HG03139 (cell line): Measurements from ENCODE around the gene SKIC2.
"Not testable (repeated sequence)": the region's sequence is repeated elsewhere in the genome, so short reads cannot be mapped to it uniquely, and the experiment has no call there.

Source experiments
- ATAC-seq: cut with Tn5 transposase; IDR thresholded peaks from one replicate; pipeline ENCODE4 v1.9.1; 2021; ENCODE audit not compliant: unreplicated experiment

SKIC2 gene

DNA sequence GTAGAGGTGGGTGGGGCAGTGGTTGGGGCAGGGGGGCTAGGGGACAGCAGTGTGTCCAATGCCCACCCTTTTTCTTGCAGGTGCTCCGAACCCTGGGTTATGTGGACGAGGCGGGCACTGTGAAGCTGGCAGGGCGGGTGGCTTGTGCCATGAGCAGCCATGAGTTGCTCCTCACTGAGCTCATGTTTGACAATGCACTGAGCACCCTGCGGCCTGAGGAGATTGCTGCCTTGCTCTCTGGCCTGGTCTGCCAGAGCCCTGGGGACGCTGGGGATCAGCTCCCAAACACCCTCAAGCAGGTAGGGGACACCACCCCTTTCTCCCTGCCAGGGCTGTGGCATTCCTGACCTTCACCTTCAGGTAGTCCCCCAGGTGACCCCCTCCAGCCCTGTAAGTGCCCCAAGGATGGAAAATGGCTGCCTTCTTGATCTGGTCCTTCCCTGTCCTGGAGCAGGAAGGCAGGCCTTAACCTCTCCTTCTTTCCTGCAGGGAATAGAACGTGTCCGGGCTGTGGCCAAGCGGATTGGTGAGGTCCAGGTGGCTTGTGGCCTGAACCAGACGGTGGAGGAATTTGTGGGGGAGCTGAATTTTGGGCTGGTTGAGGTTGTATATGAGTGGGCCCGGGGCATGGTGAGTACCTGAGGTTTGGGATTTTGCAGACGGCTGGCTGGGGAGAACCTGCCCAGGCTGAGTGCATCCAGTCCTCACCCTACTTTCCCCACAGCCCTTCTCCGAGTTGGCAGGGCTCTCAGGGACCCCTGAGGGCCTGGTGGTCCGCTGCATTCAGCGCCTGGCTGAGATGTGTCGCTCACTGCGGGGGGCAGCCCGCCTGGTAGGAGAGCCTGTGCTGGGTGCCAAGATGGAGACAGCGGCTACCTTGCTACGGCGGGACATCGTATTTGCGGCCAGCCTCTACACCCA is 10.1 kb downstream of the SKIC2 start:
- no peak for ATAC-seq

DNA sequence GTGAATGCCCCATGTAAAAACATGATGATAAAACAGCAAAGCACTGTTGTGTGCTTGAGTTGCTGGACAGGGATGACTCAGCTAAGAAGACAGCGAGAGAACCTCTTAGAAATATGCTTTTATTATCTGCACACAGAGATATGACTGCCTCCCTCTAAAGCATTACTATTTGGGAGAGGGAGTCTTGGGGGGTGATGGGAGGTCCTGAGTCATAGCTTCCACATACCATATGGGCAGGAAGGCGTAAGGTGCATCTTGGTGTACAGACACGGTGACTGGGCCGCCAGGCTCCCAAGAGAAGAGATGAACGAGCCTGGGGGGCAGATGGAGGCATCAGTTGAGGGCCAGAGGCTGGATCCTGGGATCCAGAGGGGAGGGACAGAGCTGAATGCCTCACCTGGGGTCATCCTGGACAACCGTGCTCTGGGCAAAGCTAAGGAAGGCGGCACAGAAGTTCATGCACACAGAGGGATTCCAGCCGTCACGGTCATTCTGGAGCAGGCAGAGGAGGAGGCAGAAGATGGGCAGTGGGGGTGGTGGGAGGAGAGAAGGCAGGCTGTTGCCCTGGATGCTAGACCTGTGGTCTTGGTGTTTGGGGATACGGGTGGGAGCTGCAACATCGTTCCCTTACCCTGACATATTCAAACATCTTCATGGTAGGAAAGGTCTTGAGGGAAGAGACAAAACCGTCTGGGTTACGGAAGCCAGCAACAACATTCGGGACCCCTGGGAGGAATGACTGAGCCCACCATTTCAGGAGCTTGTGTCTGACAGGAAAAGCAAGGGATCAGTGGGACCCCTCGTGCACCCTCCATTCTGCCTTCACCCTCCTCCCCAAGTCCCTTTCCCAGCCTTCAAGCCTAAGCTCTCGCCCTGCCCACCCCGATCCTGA is 11.0 kb downstream of the SKIC2 start:
- ATAC-seq, result no peak

GRCh38 chr6:31970604-31971271 is 11.8 kb downstream of the SKIC2 start:
- ATAC-seq, result no peak

DNA sequence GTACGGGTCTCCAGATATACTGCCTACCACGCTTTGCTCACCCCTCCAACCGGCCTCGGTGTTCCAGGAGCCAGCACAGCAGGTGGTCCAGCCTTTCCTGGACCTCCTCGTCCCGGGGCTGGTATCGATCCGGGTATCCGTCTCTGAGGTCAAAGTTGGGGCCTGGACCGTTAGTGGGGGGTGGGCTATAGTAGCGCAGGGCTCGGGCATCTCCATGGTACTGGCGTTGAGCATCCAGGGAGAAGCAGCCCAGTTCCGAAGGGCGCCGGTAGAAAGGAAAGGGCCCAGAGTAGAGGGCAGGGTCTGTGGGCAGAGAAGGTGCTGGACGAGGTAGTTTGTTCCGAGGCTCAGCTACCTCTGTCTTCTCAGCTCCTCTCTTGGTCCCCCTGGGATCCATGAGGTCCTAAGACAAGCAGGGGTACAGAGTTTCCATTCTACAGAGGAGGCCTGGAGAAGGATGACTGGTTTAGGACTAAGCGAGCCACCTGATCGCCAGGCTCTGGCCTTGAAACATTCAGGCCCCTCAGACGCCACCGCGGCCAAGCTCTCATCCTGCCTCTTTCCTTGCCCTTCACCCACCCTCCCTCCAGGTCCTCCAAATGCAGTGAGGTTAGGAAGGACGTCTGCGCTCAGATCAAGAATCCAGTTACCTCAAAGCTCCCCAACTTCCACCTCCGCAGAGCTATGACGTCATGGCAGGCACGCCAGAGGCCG is 12.5 kb downstream of the SKIC2 start:
- no peak for ATAC-seq

DNA sequence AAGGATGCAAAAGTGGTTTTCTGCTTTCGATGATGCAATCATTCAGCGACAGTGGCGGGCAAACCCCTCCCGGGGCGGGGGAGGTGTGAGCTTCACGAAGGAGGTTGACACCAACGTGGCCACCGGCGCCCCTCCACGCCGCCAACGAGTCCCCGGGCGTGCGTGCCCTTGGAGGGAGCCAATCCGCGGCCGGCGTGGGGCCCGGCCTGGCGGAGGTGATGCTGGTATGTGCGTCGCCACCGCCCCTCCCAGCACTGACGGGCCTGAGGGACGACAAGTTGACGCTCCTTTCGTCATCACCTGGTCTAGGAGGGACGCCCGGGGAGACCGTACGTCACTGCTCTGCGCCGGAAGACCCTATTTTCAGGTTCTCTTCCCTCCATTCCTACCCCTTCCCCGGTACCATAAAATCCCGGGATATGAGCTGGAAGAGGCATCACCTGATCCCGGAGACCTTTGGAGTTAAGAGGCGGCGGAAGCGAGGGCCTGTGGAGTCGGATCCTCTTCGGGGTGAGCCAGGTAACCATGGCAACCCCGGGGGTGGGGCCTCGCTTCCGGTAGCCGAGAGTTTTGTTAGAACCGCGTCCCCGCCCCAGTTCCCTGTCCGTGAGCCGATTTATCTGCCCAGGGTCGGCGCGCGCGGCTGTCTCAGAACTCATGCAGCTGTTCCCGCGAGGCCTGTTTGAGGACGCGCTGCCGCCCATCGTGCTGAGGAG is 13.2 kb downstream of the SKIC2 start, which contains the start of gene DXO:
TSS of gene DXO (minus strand) at position 146 of the 716 bp plus-strand sequence. CDS start 463 bp downstream, outside the sequence.
- ATAC-seq, result peak; percentile 82

DNA sequence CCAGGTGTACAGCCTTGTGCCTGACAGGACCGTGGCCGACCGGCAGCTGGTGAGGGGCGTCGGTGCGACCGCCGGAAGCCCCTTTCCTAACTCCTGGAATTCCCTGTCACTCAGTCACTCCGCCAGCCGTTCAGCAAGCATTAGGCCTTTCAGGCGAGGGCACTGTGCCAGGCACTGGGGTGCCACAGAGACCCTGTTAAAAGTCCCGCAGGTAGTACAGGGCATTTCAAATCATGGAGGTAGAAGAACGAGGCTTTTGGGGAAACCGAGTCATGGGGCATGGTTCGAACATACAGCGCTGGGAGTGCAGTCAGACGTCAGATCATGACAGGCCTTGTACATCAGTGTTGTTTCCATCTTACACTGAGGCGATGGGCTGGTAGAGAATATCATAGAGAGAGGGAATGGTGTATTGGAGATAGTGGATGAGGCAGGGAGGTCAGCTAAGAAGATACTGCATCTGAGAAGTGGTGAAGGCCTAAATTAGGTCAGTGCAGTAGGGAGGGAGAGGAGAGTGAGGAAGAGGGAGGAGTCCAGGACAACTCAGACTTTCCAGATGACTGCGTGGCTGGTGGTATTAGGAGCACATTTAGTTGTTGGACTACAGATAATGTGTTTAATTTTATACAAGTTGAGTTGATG is 13.9 kb downstream of the SKIC2 start:
- no peak for ATAC-seq

GRCh38 chr6:31976065-31976464 is 17.1 kb downstream of the SKIC2 start:
- ATAC-seq, result not testable (repeated sequence)

GRCh38 chr6:31977816-31978431 is 18.9 kb downstream of the SKIC2 start:
- no peak for ATAC-seq

DNA sequence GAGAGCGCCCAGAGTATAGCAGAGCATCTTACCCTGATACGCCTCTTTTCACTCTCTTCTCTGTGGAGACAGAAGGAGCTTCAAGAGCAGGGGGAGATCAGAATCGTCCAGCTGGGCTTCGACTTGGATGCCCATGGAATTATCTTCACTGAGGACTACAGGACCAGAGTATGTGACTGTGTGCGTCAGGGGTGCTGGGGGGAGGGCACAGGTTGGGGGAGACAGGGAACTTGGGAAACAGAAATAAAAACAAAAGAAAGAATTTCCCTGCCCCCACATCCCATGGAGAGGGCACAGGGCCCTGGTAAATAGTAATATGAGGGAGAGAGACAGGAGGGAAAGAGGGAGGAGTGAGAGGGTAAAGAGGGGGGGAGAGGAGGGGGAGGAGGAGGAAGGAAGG is 19.9 kb downstream of the SKIC2 start:
- ATAC-seq, result no peak

- no peak for ATAC-seq
Observed at GRCh38 chr6:31979238-31979898, 20.4 kb downstream of the SKIC2 start.

DNA sequence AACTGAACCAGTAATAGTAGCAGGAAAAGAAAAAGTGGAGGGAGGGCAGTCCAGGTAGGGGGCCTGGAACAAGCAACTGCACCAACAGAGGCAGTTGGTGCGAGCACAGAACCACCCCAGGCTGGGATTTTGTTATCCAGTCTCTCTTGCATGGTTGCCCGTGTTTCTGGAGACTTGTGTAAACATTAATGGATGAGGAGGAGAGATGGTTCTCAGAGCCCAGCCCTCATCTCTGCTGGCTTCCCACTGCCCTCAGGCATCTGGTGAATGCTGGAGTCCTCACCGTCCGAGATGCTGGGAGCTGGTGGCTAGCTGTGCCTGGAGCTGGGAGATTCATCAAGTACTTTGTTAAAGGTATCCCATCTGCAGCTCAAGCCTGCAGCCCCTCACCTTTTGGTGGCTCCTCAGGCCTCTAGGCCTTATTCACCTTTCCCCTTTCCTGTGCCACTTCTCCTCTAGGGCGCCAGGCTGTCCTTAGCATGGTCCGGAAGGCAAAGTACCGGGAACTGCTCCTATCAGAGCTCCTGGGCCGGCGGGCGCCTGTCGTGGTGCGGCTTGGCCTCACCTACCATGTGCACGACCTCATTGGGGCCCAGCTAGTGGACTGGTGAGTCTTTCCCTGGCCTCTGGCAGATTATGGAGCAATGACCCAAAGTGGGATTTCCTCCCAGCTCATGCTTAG is 21.4 kb downstream of the SKIC2 start:
- not testable (repeated sequence) for ATAC-seq

DNA sequence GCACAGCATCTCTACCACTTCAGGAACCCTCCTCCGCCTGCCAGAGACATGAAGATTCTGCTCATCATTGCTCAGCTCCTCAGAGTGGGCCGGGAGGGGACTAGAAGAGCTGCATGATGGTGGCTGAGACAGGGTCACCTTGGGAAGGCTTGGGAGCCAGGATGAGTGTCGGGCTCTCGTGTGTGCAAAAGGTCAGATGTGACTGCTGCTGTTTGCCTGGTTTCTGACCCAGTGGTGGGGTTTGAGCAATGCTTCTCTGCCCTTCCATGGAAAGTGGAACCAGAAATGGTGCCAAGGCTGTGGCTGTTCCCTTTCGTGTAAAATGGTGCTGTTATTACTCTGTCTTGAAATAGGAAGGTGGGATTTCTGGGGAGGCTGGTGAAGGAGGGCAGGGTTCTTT is 22.0 kb downstream of the SKIC2 start:
- not testable (repeated sequence) for ATAC-seq

DNA sequence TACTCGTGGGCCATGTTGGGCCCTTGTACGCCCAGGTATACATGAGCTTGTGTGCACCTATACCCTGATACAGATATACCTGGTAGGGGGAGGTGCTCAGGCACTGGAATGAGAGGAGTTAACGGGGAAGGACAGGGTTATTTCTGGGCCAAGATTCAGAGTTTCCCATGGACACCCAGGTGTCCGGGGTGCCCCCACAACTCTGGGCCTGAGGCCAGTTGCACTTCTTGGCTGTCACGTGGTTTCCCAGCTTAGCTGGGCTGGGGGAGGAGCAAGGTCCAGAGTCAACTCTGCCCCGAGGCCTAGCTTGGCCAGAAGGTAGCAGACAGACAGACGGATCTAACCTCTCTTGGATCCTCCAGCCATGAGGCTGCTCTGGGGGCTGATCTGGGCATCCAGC is 22.8 kb downstream of the SKIC2 start, which contains the start of gene C4A:
TSS of gene C4A (plus strand) at position 314 of the 400 bp plus-strand sequence. CDS start at position 365, 51 bp downstream.
- not testable (repeated sequence) for ATAC-seq

DNA sequence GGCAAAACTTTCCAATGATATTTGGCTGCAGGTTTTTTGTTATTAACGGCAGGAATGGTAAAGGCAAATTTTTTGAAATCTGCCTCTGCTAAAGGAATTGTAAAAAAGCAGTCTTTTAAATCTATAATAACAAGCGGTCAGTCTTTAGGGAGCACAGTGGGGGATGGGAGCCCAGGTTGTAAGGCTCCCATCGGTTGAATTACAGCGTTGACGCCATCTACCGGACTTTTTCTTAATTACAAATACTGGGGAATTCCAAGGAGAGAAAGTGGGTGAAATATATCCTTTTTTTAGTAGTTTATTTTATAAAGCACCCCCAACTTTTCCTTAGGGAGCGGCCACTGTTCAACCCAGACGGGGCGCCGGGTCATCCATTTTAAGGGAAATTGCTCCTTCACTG is 30.4 kb downstream of the SKIC2 start:
- ATAC-seq, result not testable (repeated sequence)

- ATAC-seq, result not testable (repeated sequence)
Observed at GRCh38 chr6:31994421-31994820, 35.4 kb downstream of the SKIC2 start.

DNA sequence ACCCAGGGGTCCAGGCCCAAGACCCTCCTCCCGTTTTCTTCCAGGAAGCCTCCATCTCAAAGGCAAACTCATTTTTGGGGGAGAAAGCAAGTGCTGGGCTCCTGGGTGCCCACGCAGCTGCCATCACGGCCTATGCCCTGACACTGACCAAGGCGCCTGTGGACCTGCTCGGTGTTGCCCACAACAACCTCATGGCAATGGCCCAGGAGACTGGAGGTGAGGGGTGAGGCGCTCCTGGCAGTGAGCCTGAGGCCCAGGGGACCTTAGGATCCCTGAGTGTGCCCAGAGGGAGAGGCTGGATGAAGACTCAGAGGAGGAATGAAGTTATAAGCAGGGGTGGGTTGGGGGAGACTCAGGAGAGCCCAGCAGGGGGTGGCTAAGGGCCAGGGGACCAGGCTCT is 37.4 kb downstream of the SKIC2 start:
- ATAC-seq, result not testable (repeated sequence)

GRCh38 chr6:32002546-32003268 is 43.7 kb downstream of the SKIC2 start:
- not testable (repeated sequence) for ATAC-seq
